GM10266 (cell line): ENCODE results near the gene KRT16.
"Not testable (repeated sequence)": the region's sequence is repeated elsewhere in the genome, so short reads cannot be mapped to it uniquely, and the experiment has no call there.

Source experiments
- DNase-seq: peaks from one replicate; pipeline ENCODE4 v3.0.0; 2012; ENCODE audit errors: extremely low spot score
- TF ChIP-seq, protein P1 (sequence below): IDR thresholded peaks from 2 replicates; pipeline ENCODE4 v1.5.1; 2012; ENCODE audit warnings: mild to moderate bottlenecking, low read depth; ENCODE audit not compliant: control insufficient read depth, insufficient read depth; ENCODE audit errors: missing control alignments

KRT16 gene

DNA sequence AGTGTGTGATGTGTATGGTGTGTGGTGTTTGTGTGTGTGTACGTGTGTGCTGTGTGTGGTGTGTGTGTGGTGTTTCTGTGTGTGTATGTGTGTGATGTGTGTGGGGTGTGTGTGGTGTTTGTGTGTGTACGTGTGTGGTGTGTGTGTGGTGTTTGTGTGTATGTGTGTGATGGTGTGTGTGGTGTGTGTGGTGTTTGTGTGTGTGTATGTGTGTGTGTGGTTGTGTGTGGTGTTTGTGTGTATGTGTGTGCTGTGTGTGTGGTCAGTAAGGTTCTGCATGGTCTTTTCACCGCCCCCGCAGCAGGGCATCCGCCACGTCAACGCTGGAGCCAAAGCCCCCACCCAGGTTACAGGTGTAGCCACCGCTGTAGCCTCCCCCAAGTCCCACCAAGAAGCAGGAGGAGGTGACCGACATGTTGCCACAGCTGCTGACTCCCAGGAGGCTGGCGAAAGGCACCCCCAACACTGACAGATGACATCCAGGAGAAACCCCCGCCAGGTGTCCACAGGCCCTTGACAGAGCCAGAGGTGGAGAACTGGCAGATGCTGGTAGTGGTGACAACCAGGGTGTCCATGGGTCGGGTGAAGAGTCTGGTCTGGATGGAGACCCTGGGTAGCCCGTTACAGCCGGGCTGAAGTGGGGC is 21.1 kb upstream of the KRT16 start:
- DNase-seq, result no peak
- TF ChIP-seq, protein P1, sequence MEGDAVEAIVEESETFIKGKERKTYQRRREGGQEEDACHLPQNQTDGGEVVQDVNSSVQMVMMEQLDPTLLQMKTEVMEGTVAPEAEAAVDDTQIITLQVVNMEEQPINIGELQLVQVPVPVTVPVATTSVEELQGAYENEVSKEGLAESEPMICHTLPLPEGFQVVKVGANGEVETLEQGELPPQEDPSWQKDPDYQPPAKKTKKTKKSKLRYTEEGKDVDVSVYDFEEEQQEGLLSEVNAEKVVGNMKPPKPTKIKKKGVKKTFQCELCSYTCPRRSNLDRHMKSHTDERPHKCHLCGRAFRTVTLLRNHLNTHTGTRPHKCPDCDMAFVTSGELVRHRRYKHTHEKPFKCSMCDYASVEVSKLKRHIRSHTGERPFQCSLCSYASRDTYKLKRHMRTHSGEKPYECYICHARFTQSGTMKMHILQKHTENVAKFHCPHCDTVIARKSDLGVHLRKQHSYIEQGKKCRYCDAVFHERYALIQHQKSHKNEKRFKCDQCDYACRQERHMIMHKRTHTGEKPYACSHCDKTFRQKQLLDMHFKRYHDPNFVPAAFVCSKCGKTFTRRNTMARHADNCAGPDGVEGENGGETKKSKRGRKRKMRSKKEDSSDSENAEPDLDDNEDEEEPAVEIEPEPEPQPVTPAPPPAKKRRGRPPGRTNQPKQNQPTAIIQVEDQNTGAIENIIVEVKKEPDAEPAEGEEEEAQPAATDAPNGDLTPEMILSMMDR, result no peak

DNA sequence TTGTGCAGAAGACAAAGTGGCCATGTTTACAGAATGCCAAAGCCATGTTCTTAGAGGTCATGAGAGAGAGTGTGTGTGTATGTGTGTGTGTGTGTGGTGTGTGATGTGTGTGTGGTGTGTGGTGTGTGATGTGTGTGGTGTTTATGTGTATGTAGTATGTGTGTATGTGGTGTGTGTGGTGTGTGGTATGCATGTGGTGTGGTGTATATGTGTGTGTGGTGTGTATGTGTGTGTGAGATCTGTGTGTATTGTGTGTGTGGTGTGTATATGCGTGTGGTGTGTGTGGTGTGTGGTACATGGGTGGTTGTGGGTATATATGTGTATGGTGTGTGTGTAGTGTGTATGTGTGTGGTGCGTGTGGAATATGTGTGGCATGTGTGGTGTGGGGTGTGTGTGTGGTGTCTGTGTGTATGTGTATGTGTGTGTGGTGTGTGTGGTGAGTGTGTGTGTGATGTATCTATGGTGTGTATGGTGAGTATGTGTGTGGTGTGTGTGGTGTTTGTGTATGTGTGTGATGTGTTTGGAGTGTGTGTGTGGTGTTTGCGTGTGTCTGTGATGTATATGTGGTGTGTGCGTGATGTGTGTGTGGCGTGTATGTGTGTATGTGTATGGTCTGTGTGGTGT is 20.0 kb upstream of the KRT16 start:
- TF ChIP-seq, protein P1, result no peak
- DNase-seq, result no peak

DNA sequence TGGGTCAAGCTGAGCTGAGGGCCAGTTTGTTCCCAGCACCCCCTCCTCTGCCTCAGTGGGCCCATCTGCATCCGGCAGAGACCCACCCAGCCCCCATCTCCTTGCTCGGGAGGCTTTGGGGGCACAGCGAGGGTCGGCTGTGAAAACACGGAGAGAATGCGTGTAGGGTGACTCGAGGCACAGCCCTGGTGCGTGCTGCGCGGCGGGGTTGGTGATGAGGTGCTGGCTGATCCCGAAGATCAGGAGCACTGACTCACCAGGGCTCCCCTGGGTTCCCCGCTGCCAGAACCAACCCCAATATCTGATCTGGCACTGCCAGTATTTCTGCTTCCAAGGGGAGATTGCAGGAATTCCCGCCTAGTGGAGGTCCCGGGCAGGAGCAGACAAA is 19.3 kb upstream of the KRT16 start:
- TF ChIP-seq, protein P1, result no peak
- DNase-seq, result no peak

- TF ChIP-seq, protein P1, result no peak
- no peak for DNase-seq
Measured at GRCh38 chr17:41631025-41631897, 18.7 kb upstream of the KRT16 start.

- TF ChIP-seq, protein P1, result no peak
- no peak for DNase-seq
Measured at GRCh38 chr17:41629826-41630670, 17.5 kb upstream of the KRT16 start.

- TF ChIP-seq, protein P1, result no peak
- no peak for DNase-seq
Measured at GRCh38 chr17:41629316-41629715, 16.7 kb upstream of the KRT16 start.

GRCh38 chr17:41628621-41629255 is 16.2 kb upstream of the KRT16 start:
- DNase-seq, result not testable (repeated sequence)

- DNase-seq, result not testable (repeated sequence)
Measured at GRCh38 chr17:41628073-41628370, 15.5 kb upstream of the KRT16 start.
